ENCODE data around the gene STRN. TPM values are rescaled to one million over a fixed set of nuclear protein-coding genes. Genes with fewer than 3 reads are reported as not detected.

STRN gene
- total RNA-seq, 4 donors from 2014 or later = 23.6 to 30.6 (median 25.3) TPM

DNA sequence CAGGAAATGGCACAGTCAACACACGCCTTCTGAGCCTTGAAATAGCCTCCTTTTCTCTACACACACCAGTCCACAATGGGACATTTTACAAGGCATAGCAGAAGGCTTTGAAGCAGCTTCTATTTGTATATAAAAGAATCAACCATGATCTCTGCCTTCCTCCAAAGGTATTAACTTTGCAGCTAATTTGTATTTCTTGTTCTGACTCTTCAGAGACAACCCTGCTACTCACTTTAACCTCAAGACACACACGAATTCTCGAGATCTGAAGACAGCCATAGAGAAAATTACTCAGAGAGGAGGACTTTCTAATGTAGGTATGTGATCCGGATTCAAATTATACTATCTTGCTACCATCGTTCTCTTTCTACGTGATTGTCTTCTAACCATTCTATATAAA, 165.2 kb downstream of the STRN start:
- TF ChIP-seq POLR2A (IDR thresholded peaks at IDR 0.05) = no peak
- no peak for TF ChIP-seq POLR2AphosphoS5 (IDR thresholded peaks at IDR 0.05)
- TF ChIP-seq, protein P1, sequence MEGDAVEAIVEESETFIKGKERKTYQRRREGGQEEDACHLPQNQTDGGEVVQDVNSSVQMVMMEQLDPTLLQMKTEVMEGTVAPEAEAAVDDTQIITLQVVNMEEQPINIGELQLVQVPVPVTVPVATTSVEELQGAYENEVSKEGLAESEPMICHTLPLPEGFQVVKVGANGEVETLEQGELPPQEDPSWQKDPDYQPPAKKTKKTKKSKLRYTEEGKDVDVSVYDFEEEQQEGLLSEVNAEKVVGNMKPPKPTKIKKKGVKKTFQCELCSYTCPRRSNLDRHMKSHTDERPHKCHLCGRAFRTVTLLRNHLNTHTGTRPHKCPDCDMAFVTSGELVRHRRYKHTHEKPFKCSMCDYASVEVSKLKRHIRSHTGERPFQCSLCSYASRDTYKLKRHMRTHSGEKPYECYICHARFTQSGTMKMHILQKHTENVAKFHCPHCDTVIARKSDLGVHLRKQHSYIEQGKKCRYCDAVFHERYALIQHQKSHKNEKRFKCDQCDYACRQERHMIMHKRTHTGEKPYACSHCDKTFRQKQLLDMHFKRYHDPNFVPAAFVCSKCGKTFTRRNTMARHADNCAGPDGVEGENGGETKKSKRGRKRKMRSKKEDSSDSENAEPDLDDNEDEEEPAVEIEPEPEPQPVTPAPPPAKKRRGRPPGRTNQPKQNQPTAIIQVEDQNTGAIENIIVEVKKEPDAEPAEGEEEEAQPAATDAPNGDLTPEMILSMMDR (IDR thresholded peaks at IDR 0.05) = no peak
- no peak for TF ChIP-seq EP300 (IDR thresholded peaks at IDR 0.05; ENCODE audit: low read depth)
- intact Hi-C loops (cut with DNase I; ENCODE audit: low total_unique reads) = no loop called here
- 74 to 86% methylated on average over 6 of the region's 6 CpGs for WGBS, 2 donors (ENCODE audit: low coverage in 1 of 2)
- no peak for DNase-seq
- H3K27ac ChIP-seq = no peak overlapping the region
- H3K36me3 ChIP-seq = no peaks in the 10 kb centered on the region
- H3K4me1 ChIP-seq = peaks cover 0 to 6% (median 0%) of the 10 kb centered on the region in 4 donors
- no peak overlapping the region for H3K4me3 ChIP-seq
- H3K9me3 ChIP-seq = no peaks in the 10 kb centered on the region
- no peaks in the 10 kb centered on the region for H3K27me3 ChIP-seq
- in situ Hi-C loops (cut with MboI; ENCODE audit: low pct_ligation_motif_present in 1 of 4, low pct_unique_long_range_greater_than_20kb in 1 of 4, low sequenced_read_pairs in 3 of 4) = no loop called here

DNA sequence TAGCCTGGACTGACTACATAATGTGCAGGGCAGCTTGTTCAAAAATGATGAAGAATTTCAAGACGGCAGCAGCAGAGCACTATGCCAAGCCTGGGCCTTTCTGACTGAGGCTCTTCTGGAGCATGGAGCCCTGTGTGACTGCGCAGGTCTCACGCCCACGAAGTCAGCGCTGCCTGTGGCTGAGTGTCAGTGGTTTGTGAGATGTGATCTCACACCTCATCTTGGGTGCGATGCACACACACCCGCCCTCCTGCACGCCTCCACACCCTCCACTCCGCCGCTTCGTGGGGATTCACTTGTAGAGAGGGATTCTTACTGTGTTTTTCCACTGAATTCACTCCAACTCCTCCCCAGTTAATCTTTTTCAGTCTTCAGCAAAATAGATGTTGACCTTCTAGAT, 166.0 kb downstream of the STRN start:
- Histone ChIP-seq H3K9me3 (no peaks in the 10 kb centered on the region), H3K4me1 (peaks cover 0 to 6% (median 0%) of the 10 kb centered on the region in 4 donors), H3K27me3 (no peaks in the 10 kb centered on the region), H3K4me3 (no peak overlapping the region), H3K36me3 (no peaks in the 10 kb centered on the region), H3K27ac (no peak overlapping the region)
- 67 to 88% methylated on average over 1 to 11 of the region's 11 CpGs for WGBS, 2 donors (ENCODE audit: low coverage in 1 of 2)
- no peak for TF ChIP-seq EP300 (IDR thresholded peaks at IDR 0.05; ENCODE audit: low read depth)
- DNase-seq = no peak
- intact Hi-C loops (cut with DNase I; ENCODE audit: low total_unique reads) = no loop called here
- in situ Hi-C loops (cut with MboI; ENCODE audit: low pct_ligation_motif_present in 1 of 4, low pct_unique_long_range_greater_than_20kb in 1 of 4, low sequenced_read_pairs in 3 of 4) = no loop called here

DNA sequence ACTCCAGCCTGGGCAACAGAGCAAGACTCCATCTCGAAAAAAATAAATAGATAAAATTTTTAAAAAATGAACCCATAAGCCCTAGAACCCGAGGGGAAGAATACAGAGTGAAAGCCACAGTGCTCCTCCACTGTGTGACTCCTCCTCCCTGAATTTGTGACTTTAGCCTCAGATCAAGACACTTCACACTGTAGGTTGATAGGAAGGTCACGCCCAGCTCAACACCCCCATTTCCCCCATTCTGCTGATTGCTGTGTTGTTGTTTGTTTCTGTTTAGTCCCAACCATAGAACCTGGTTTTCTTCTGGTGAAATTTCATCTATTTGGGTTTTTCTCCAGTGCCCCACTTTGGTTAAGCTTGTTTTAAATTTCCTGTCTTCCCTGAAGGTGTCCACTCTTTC, 167.6 kb downstream of the STRN start:
- intact Hi-C loops (cut with DNase I; ENCODE audit: low total_unique reads) = no loop called here
- Histone ChIP-seq H3K4me3 (no peak overlapping the region), H3K36me3 (no peaks in the 10 kb centered on the region), H3K27me3 (no peaks in the 10 kb centered on the region), H3K4me1 (peaks cover 0 to 6% (median 0%) of the 10 kb centered on the region in 4 donors), H3K9me3 (no peaks in the 10 kb centered on the region), H3K27ac (no peak overlapping the region)
- 70 to 90% methylated on average over 2 to 3 of the region's 3 CpGs for WGBS, 2 donors (ENCODE audit: low coverage in 1 of 2)
- DNase-seq = no peak
- in situ Hi-C loops (cut with MboI; ENCODE audit: low pct_ligation_motif_present in 1 of 4, low pct_unique_long_range_greater_than_20kb in 1 of 4, low sequenced_read_pairs in 3 of 4) = loop anchor here in 2 of 4 donors (25.0 kb wide), 1 partner anchor 214 kb away; no protein-coding TSS in a partner anchor
- TF ChIP-seq, protein P1 (IDR thresholded peaks at IDR 0.05) = no peak
- TF ChIP-seq POLR2A (IDR thresholded peaks at IDR 0.05) (no peak), EP300 (IDR thresholded peaks at IDR 0.05; ENCODE audit: low read depth) (no peak), POLR2AphosphoS5 (IDR thresholded peaks at IDR 0.05) (no peak)

DNA sequence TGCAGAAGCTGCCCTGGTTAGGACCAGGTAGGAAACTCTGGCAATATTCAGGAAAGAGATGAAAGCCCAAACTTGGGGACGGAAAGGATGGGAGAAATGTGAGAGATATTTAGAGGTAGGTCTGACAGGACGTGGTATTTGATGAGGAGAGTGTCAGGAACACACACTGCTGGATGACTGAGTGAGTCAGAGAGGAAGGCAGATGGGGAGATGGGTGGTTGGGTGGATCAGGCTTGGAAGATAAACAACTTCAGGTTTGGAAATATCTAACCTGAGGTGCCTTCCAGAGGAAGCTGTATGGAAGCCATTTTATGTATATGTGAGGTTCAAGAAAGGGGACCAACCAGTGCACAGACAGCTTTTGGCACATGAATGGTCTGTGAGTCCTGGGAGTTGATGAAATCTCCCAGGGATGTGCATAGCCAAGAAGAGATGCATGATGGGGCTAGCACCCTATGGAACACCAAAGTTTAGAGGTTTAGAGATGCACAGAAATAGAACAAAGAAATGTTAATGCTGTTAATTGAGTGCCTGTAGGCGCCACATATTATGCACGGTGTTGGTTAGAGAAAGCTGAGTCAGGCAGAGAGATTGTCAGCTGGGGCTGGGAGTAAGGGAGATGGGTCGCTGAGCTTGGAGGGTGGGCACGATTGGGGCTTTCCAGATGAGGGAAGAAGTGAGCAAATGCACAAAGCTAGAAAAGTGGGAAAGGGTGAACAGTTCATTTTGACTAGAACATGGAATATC, 168.8 kb downstream of the STRN start:
- no peak overlapping the region for H3K27ac ChIP-seq
- no peaks in the 10 kb centered on the region for H3K36me3 ChIP-seq
- no peaks in the 10 kb centered on the region for H3K4me1 ChIP-seq
- H3K27me3 ChIP-seq = no peaks in the 10 kb centered on the region
- no peak for DNase-seq
- in situ Hi-C loops (cut with MboI; ENCODE audit: low pct_ligation_motif_present in 1 of 4, low pct_unique_long_range_greater_than_20kb in 1 of 4, low sequenced_read_pairs in 3 of 4) (loop anchor here in 2 of 4 donors (25.0 kb wide), 1 partner anchor 215 kb away; no protein-coding TSS in a partner anchor), intact Hi-C loops (cut with DNase I; ENCODE audit: low total_unique reads) (no loop called here)
- WGBS, 2 donors (ENCODE audit: low coverage in 1 of 2) = 60 to 70% methylated on average over 6 of the region's 6 CpGs
- H3K9me3 ChIP-seq = no peaks in the 10 kb centered on the region
- H3K4me3 ChIP-seq = no peak overlapping the region
- TF ChIP-seq POLR2A (IDR thresholded peaks at IDR 0.05) (no peak), POLR2AphosphoS5 (IDR thresholded peaks at IDR 0.05) (no peak), EP300 (IDR thresholded peaks at IDR 0.05; ENCODE audit: low read depth) (no peak)
- TF ChIP-seq, protein P1 (IDR thresholded peaks at IDR 0.05) = no peak

Small RNA genes lying within 50 kb of the gene (small RNA-seq; reads per million reads assigned to genes)
- 0 reads per million in 4 donors for gene RNU6-577P

Other genes with a start within 250 kb of the STRN start
- 10 to 100 TPM; 17.9 to 45.4 (median 29.9) TPM for gene HEATR5B, start 117.8 kb upstream of the STRN start, total RNA-seq
- gene GPATCH11, start 118.0 kb upstream of the STRN start, total RNA-seq = 1 to 10 TPM in 3 of 4 donors, under 1 TPM in 1; 0.20 to 7.9 (median 5.7) TPM
- 10 to 100 TPM; 19.5 to 63.2 (median 25.8) TPM for gene EIF2AK2, start 190.4 kb upstream of the STRN start, total RNA-seq
- not detected for gene SULT6B1, start 222.1 kb upstream of the STRN start, total RNA-seq
- 10 to 100 TPM in 3 of 4 donors, 1 to 10 TPM in 1; 7.5 to 39.0 (median 24.2) TPM for gene CEBPZOS, start 230.0 kb upstream of the STRN start, total RNA-seq